GM12873 (cell line): ENCODE measurements around the gene PIH1D1.

Experiments
- CTCF ChIP-seq: IDR thresholded peaks from 2 replicates; pipeline ENCODE4 v1.5.1; 2012; ENCODE audit warnings: low read depth, mild to moderate bottlenecking, moderate library complexity, low read length, control low read depth; ENCODE audit not compliant: insufficient read depth; ENCODE audit errors: missing control alignments

PIH1D1 gene

GRCh38 chr19:49396738-49397505 is 54.7 kb downstream of the PIH1D1 start:
- TF ChIP-seq CTCF = no peak
